GM12878 (cell line): ENCODE results near the gene ANKRD33B. TPM values are rescaled to one million over a fixed set of nuclear protein-coding genes. Genes with fewer than 3 reads are reported as not detected.

Source experiments
- ATAC-seq: fragments of 200-7000 bp; cut with Tn5 transposase; 3 replicates; pipeline ENCODE4 v1.9.1; 2020; ENCODE audit warnings: mild to moderate bottlenecking, moderate library complexity
- BruUV-seq: library from RNA; stranded (reverse); fragments of 400-500 nt; replicated peaks from 2 replicates; lab custom pipeline; 2021; lab: Mats Ljungman, UMichigan
- CTCF ChIA-PET: fragments of 300-600 bp; sonication (Branson Sonifier 250); formaldehyde crosslinking; extraction: SDS; loops from one replicate; lab custom pipeline; 2021; ENCODE audit warnings: inconsistent platforms; lab: Yijun Ruan, JAX
- POLR2A ChIA-PET: fragments of 350-600 bp; formaldehyde crosslinking; extraction: SDS; loops from one replicate; lab custom pipeline; 2021; ENCODE audit warnings: inconsistent platforms; lab: Charles Lee
- RAD21 ChIA-PET: fragments of 300-600 bp; sonication (Branson Sonifier 250); formaldehyde crosslinking; loops from one replicate; lab custom pipeline; 2023; ENCODE audit warnings: antibody characterized with exemption; ENCODE audit not compliant: unreplicated experiment; lab: Charles Lee
- SMC1A ChIA-PET: fragments of 300-600 bp; sonication (Branson Sonifier 250); formaldehyde crosslinking; loops from one replicate; lab custom pipeline; 2023; ENCODE audit not compliant: unreplicated experiment, uncharacterized antibody; lab: Charles Lee
- DNase-seq: peaks from one replicate; pipeline ENCODE4 v3.0.0-alpha.2; 2011; ENCODE audit warnings: low read depth, low spot score
- FAIRE-seq: peaks from 3 replicates; lab custom pipeline; 2011; peaks lifted over from hg19 to GRCh38; lab: Jason Lieb, UNC
- H2AFZ ChIP-seq: 2 replicates; pipeline ENCODE4 v1.6.0; 2011; ENCODE audit warnings: low read depth, low read length, control low read depth; ENCODE audit not compliant: control insufficient read depth
- H3K27ac ChIP-seq: 2 replicates; pipeline ENCODE4 v1.5.1; 2011; ENCODE audit warnings: control low read depth; ENCODE audit not compliant: control insufficient read depth, insufficient read depth
- H3K27me3 ChIP-seq, 2 experiments: replicated peaks in 1 of 2; 2 replicates each; pipeline versions ENCODE4 v1.6.0 to v1.6.1; 2011; ENCODE audit warnings: low read length in 1 of 2; ENCODE audit not compliant: control insufficient read depth in 2 of 2, insufficient read depth in 2 of 2
- H3K36me3 ChIP-seq, 2 experiments: 2 replicates each; pipeline ENCODE4 v1.5.1; 2011; ENCODE audit warnings: low read length in 1 of 2; ENCODE audit not compliant: control insufficient read depth in 2 of 2, insufficient read depth in 2 of 2
- H3K4me1 ChIP-seq: 2 replicates; pipeline ENCODE4 v1.6.1; 2011; ENCODE audit warnings: mild to moderate bottlenecking, low read length, moderate library complexity, mixed read lengths; ENCODE audit not compliant: control insufficient read depth, insufficient read depth
- H3K4me2 ChIP-seq: 2 replicates; pipeline ENCODE4 v1.6.0; 2011; ENCODE audit warnings: control low read depth; ENCODE audit not compliant: control insufficient read depth, insufficient read depth
- H3K4me3 ChIP-seq: fragments of 200-600 bp; sonication (generic); 2 replicates; pipeline ENCODE4 v1.5.1; 2016
- H3K79me2 ChIP-seq: 2 replicates; pipeline ENCODE4 v1.6.0; 2011; ENCODE audit warnings: low read length; ENCODE audit not compliant: control insufficient read depth, insufficient read depth
- H3K9ac ChIP-seq: 2 replicates; pipeline ENCODE4 v1.8.0; 2011; ENCODE audit warnings: low read length, control low read depth, mixed read lengths; ENCODE audit not compliant: control insufficient read depth, insufficient read depth
- H3K9me3 ChIP-seq: replicated peaks from 3 replicates; pipeline ENCODE4 v1.5.1; 2011; ENCODE audit warnings: mild to moderate bottlenecking, low read length; ENCODE audit not compliant: control insufficient read depth, insufficient read depth
- H4K20me1 ChIP-seq: 2 replicates; pipeline ENCODE4 v1.6.0; 2011; ENCODE audit not compliant: control insufficient read depth, insufficient read depth
- ATF7 ChIP-seq: fragments of 450-650 bp; IDR thresholded peaks from 2 replicates; pipeline ENCODE4 v1.6.1; 2016; ENCODE audit warnings: low read depth, mild to moderate bottlenecking
- BACH1 ChIP-seq: fragments of 450-650 bp; IDR thresholded peaks from 2 replicates; pipeline ENCODE4 v1.6.1; 2017; ENCODE audit warnings: mild to moderate bottlenecking, borderline replicate concordance
- CREM ChIP-seq: IDR thresholded peaks from 2 replicates; pipeline ENCODE4 v1.6.1; 2014; ENCODE audit warnings: antibody characterized with exemption, low read depth
- JUND ChIP-seq: IDR thresholded peaks from 2 replicates; pipeline ENCODE4 v1.6.1; 2012; ENCODE audit warnings: low read depth, mild to moderate bottlenecking, low read length, improper control_type of control experiment, moderate library complexity
- NBN ChIP-seq: fragments of 450-650 bp; IDR thresholded peaks from 2 replicates; pipeline ENCODE4 v1.6.1; 2016
- NFXL1 ChIP-seq: fragments of 450-650 bp; IDR thresholded peaks from 2 replicates; pipeline ENCODE4 v1.6.1; 2017; ENCODE audit warnings: antibody characterized with exemption, mild to moderate bottlenecking, borderline replicate concordance
- PML ChIP-seq: IDR thresholded peaks from 2 replicates; pipeline ENCODE4 v1.6.1; 2012; ENCODE audit warnings: low read length, inconsistent platforms
- POLR2AphosphoS2 ChIP-seq: IDR thresholded peaks from 2 replicates; pipeline ENCODE4 v1.6.1; 2011; ENCODE audit warnings: low read depth, mild to moderate bottlenecking, low read length, improper control_type of control experiment, moderate library complexity
- RAD51 ChIP-seq: fragments of 450-650 bp; IDR thresholded peaks from 2 replicates; pipeline ENCODE4 v1.6.1; 2016; ENCODE audit warnings: moderate library complexity, mild to moderate bottlenecking, inconsistent platforms
- SIN3A ChIP-seq: IDR thresholded peaks from 2 replicates; pipeline ENCODE4 v1.6.1; 2012; ENCODE audit warnings: low read depth, low read length, improper control_type of control experiment
- TAF1 ChIP-seq: IDR thresholded peaks from 2 replicates; pipeline ENCODE4 v1.6.1; 2011; ENCODE audit warnings: mild to moderate bottlenecking, low read depth, low read length, borderline replicate concordance
- TCF3 ChIP-seq: IDR thresholded peaks from 2 replicates; pipeline ENCODE4 v1.6.1; 2012; ENCODE audit warnings: low read depth, mild to moderate bottlenecking, low read length, borderline replicate concordance; ENCODE audit not compliant: insufficient read depth
- ZBTB11 ChIP-seq: fragments of 450-650 bp; formaldehyde crosslinking; IDR thresholded peaks from 2 replicates; pipeline ENCODE4 v1.5.0; 2022; ENCODE audit warnings: mild to moderate bottlenecking, missing genetic modification characterization
- ZZZ3 ChIP-seq: IDR thresholded peaks from 2 replicates; pipeline ENCODE4 v1.6.1; 2011; ENCODE audit warnings: low read depth; ENCODE audit not compliant: control insufficient read depth, insufficient read length
- WGBS: methylation state at CpG from one replicate; pipeline ENCODE4 v1.1.6; 2016; ENCODE audit warnings: low lambda C conversion rate; ENCODE audit not compliant: insufficient replicate concordance, insufficient coverage; ENCODE audit errors: missing lambda C conversion rate; 5-methylcytosine and 5-hydroxymethylcytosine counted together
- in situ Hi-C: fragments of 300-500 bp; cut with MboI; formaldehyde crosslinking; loops from 9 replicates; pipeline ENCODE4 v1.14.3; 2018; ENCODE audit warnings: mixed read lengths
- intact Hi-C: fragments of 100-400 bp; cut with micrococcal nuclease; formaldehyde crosslinking; loops from one replicate; pipeline ENCODE4 v1.14.2; 2022; ENCODE audit not compliant: unreplicated experiment
- polyA plus RNA-seq, 11 experiments: library from polyadenylated mRNA; depleted of rRNA in 4 of 11; unstranded in 6 of 11; stranded (reverse) in 5 of 11; fragments of >200 nt; fragmentation: Nextera tagmentation in 4 of 11; fragmentation: Illumina TruSeq in 1 of 11; extraction: Ambion mirVana in 4 of 11; extraction: Trizol in 1 of 11; gene quantifications; 1 replicate in 1 of 11; 2 replicates in 10 of 11; pipeline versions ENCODE4 v1.2.1 to v1.2.3, GENCODE V29; 2011 to 2016; ENCODE audit warnings: inconsistent platforms in 2 of 11, missing spikeins in 2 of 11, low read depth in 1 of 11
- total RNA-seq, 4 experiments: library from RNA; depleted of rRNA in 3 of 4; stranded (reverse); fragments of >200 nt in 3 of 4; fragmentation: Illumina TruSeq in 1 of 4; extraction: Trizol in 1 of 4; gene quantifications; 2 replicates each; pipeline versions ENCODE4 v1.2.1 to v1.2.3, GENCODE V29; 2013 to 2021
- TF ChIP-seq, protein P1 (sequence below): fragments of 450-650 bp; IDR thresholded peaks from 2 replicates; pipeline ENCODE4 v1.6.1; 2016; ENCODE audit warnings: mild to moderate bottlenecking, moderate library complexity, borderline replicate concordance
- TF ChIP-seq, protein P2 (sequence below): IDR thresholded peaks from 2 replicates; pipeline ENCODE4 v1.6.1; 2012; ENCODE audit warnings: low read depth, low read length, improper control_type of control experiment

Gene ANKRD33B
- total and polyA plus RNA-seq, 10 of the 15 experiments (the other 5 are each of a cell fraction or from before 2014, with no cell fraction given) = 4.9 to 61.6 (median 15.6) TPM

GRCh38 chr5:10624206-10624605, 60.3 kb downstream of the ANKRD33B start:
- Histone ChIP-seq H3K27ac (no peak overlapping the region), H3K4me1 (peaks cover 48% of the 10 kb centered on the region), H3K4me2 (no peak overlapping the region), H3K79me2 (peaks cover 65% of the 10 kb centered on the region), H3K9me3 (no peaks in the 10 kb centered on the region), H3K4me3 (no peak overlapping the region), H4K20me1 (no peaks in the 10 kb centered on the region), H3K27me3 (no peaks in the 10 kb centered on the region), H3K36me3 (peaks cover 25 to 29% of the 10 kb centered on the region in 2 experiments; a peak in 3 of 4 replicates), H3K9ac (no peak overlapping the region), H2AFZ (no peak overlapping the region)
- TF ChIP-seq ZBTB11 (CRISPR knock-in tag) (no peak), TAF1 (no peak), TCF3 (no peak), ATF7 (no peak), JUND (no peak), SIN3A (no peak), ZZZ3 (no peak), BACH1 (no peak), CREM (no peak), NBN (no peak), POLR2AphosphoS2 (no peak), RAD51 (no peak), PML (no peak), NFXL1 (no peak)
- TF ChIP-seq, protein P1, sequence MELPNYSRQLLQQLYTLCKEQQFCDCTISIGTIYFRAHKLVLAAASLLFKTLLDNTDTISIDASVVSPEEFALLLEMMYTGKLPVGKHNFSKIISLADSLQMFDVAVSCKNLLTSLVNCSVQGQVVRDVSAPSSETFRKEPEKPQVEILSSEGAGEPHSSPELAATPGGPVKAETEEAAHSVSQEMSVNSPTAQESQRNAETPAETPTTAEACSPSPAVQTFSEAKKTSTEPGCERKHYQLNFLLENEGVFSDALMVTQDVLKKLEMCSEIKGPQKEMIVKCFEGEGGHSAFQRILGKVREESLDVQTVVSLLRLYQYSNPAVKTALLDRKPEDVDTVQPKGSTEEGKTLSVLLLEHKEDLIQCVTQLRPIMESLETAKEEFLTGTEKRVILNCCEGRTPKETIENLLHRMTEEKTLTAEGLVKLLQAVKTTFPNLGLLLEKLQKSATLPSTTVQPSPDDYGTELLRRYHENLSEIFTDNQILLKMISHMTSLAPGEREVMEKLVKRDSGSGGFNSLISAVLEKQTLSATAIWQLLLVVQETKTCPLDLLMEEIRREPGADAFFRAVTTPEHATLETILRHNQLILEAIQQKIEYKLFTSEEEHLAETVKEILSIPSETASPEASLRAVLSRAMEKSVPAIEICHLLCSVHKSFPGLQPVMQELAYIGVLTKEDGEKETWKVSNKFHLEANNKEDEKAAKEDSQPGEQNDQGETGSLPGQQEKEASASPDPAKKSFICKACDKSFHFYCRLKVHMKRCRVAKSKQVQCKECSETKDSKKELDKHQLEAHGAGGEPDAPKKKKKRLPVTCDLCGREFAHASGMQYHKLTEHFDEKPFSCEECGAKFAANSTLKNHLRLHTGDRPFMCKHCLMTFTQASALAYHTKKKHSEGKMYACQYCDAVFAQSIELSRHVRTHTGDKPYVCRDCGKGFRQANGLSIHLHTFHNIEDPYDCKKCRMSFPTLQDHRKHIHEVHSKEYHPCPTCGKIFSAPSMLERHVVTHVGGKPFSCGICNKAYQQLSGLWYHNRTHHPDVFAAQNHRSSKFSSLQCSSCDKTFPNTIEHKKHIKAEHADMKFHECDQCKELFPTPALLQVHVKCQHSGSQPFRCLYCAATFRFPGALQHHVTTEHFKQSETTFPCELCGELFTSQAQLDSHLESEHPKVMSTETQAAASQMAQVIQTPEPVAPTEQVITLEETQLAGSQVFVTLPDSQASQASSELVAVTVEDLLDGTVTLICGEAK = no peak
- TF ChIP-seq, protein P2, sequence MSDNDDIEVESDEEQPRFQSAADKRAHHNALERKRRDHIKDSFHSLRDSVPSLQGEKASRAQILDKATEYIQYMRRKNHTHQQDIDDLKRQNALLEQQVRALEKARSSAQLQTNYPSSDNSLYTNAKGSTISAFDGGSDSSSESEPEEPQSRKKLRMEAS = no peak
- DNase-seq (no peak), FAIRE-seq (no peak), ATAC-seq (no peak)
- ChIA-PET CTCF (interaction anchor here (0.6 to 8.0 kb wide), 4 partner anchors 12 to 371 kb away, joined by 3 to 229 read pairs (median 120); no protein-coding TSS in a partner anchor), SMC1A (interaction anchor here (1.5 to 12.0 kb wide), 4 partner anchors 14 to 171 kb away, joined by 4 to 192 read pairs (median 110); no protein-coding TSS in a partner anchor), POLR2A (interaction anchor here (0.7 to 3.1 kb wide), 2 partner anchors 16 to 86 kb away, joined by 4 to 12 read pairs; no protein-coding TSS in a partner anchor), RAD21 (interaction anchor here (1.2 to 7.5 kb wide), 4 partner anchors 16 to 170 kb away, joined by 3 to 186 read pairs (median 42); no protein-coding TSS in a partner anchor)
- WGBS = 92% methylated on average over 10 of the region's 11 CpGs
- intact Hi-C loops = no loop called here
- in situ Hi-C loops = no loop called here
- BruUV-seq = no TSS peak
